IMR-90 (cell line): ENCODE data around the gene ELMO1. TPM values are rescaled to one million over a fixed set of nuclear protein-coding genes. Genes with fewer than 3 reads are reported as not detected.

Experiments
- ATAC-seq: fragments of 200-7000 bp; cut with Tn5 transposase; 2 replicates; pipeline ENCODE4 v1.9.1; 2020; ENCODE audit warnings: low read depth, mild to moderate bottlenecking, moderate library complexity
- BruUV-seq: library from RNA; stranded (reverse); fragments of 400-500 nt; replicated peaks from 2 replicates; lab custom pipeline; 2021; lab: Mats Ljungman, UMichigan
- CTCF ChIA-PET: fragments of 300-600 bp; formaldehyde crosslinking; extraction: SDS; loops from one replicate; lab custom pipeline; 2021; ENCODE audit warnings: antibody characterized with exemption; lab: Yijun Ruan, JAX
- POLR2A ChIA-PET: fragments of 300-600 bp; sonication (Branson Sonifier 250); formaldehyde crosslinking; loops from one replicate; lab custom pipeline; 2022; ENCODE audit warnings: antibody characterized with exemption; ENCODE audit not compliant: unreplicated experiment; lab: Charles Lee
- DNase-seq: peaks from one replicate; pipeline ENCODE4 v3.0.0; 2013
- H2AFZ ChIP-seq: replicated peaks from 2 replicates; pipeline ENCODE3; 2013; ENCODE audit warnings: low read length, mild to moderate bottlenecking; ENCODE audit not compliant: poor library complexity
- H2AK5ac ChIP-seq: 2 replicates; pipeline ENCODE4 v1.6.1; 2013; ENCODE audit warnings: low read depth, low read length, inconsistent platforms
- H2AK9ac ChIP-seq: replicated peaks from 2 replicates; pipeline ENCODE3; 2013; ENCODE audit warnings: mild to moderate bottlenecking, low read depth, low read length, moderate library complexity; ENCODE audit not compliant: poor library complexity
- H2BK120ac ChIP-seq: 2 replicates; pipeline ENCODE4 v1.6.1; 2013; ENCODE audit warnings: low read depth, low read length, inconsistent platforms
- H2BK15ac ChIP-seq: 3 replicates; pipeline ENCODE4 v1.6.1; 2013; ENCODE audit warnings: low read depth, low read length, inconsistent platforms
- H2BK20ac ChIP-seq: 2 replicates; pipeline ENCODE4 v1.6.1; 2013; ENCODE audit warnings: low read depth, mild to moderate bottlenecking, inconsistent platforms, low read length, moderate library complexity
- H2BK5ac ChIP-seq: 2 replicates; pipeline ENCODE4 v1.6.1; 2013; ENCODE audit warnings: mild to moderate bottlenecking, low read depth, low read length, inconsistent platforms; ENCODE audit not compliant: poor library complexity, severe bottlenecking
- H3K14ac ChIP-seq: replicated peaks from 2 replicates; pipeline ENCODE4 v1.6.1; 2013; ENCODE audit warnings: low read depth, low read length, inconsistent platforms
- H3K18ac ChIP-seq: 2 replicates; pipeline ENCODE4 v1.6.1; 2013; ENCODE audit warnings: low read depth, low read length, control low read depth
- H3K23ac ChIP-seq: 2 replicates; pipeline ENCODE4 v1.6.1; 2013; ENCODE audit warnings: low read depth, low read length, inconsistent platforms
- H3K27ac ChIP-seq: 2 replicates; pipeline ENCODE4 v1.5.1; 2013; ENCODE audit warnings: mild to moderate bottlenecking, control low read depth, low read length; ENCODE audit not compliant: insufficient read depth
- H3K27me3 ChIP-seq: 2 replicates; pipeline ENCODE4 v1.6.1; 2013; ENCODE audit warnings: low read length; ENCODE audit not compliant: control insufficient read depth, insufficient read depth
- H3K36me3 ChIP-seq: 2 replicates; pipeline ENCODE4 v1.6.1; 2013; ENCODE audit warnings: low read length, mixed read lengths; ENCODE audit not compliant: control insufficient read depth, insufficient read depth
- H3K4ac ChIP-seq: 2 replicates; pipeline ENCODE4 v1.6.1; 2013; ENCODE audit warnings: low read depth, low read length, inconsistent platforms
- H3K4me1 ChIP-seq: 2 replicates; pipeline ENCODE4 v1.6.1; 2013; ENCODE audit warnings: low read length, mixed read lengths; ENCODE audit not compliant: control insufficient read depth, insufficient read depth
- H3K4me2 ChIP-seq: 2 replicates; pipeline ENCODE4 v1.6.1; 2013; ENCODE audit warnings: low read depth, mild to moderate bottlenecking, control low read depth, low read length, moderate library complexity
- H3K4me3 ChIP-seq: 2 replicates; pipeline ENCODE4 v1.5.1; 2013; ENCODE audit warnings: low read depth, mild to moderate bottlenecking, control low read depth, low read length, moderate library complexity; ENCODE audit not compliant: insufficient read depth
- H3K56ac ChIP-seq: 2 replicates; pipeline ENCODE4 v1.6.1; 2013; ENCODE audit warnings: low read length, inconsistent platforms; ENCODE audit not compliant: insufficient read depth; ENCODE audit errors: extremely low read depth
- H3K79me1 ChIP-seq, 2 experiments: 2 replicates each; pipeline ENCODE4 v1.6.1; 2013; ENCODE audit warnings: low read length in 2 of 2, inconsistent platforms in 1 of 2, low read depth in 1 of 2
- H3K9ac ChIP-seq: 2 replicates; pipeline ENCODE4 v1.6.1; 2013; ENCODE audit warnings: low read depth, low read length, control low read depth
- H3K9me1 ChIP-seq: 2 replicates; pipeline ENCODE4 v1.6.1; 2013; ENCODE audit warnings: low read length, inconsistent platforms; ENCODE audit not compliant: insufficient read depth
- H3K9me3 ChIP-seq: 2 replicates; pipeline ENCODE4 v1.6.1; 2013; ENCODE audit warnings: low read length; ENCODE audit not compliant: control insufficient read depth, insufficient read depth
- H4K20me1 ChIP-seq: 2 replicates; pipeline ENCODE4 v1.6.1; 2013; ENCODE audit warnings: low read length, inconsistent platforms; ENCODE audit not compliant: insufficient read depth
- H4K5ac ChIP-seq: 2 replicates; pipeline ENCODE4 v1.6.1; 2013; ENCODE audit warnings: mild to moderate bottlenecking, low read depth, low read length, control low read depth
- H4K8ac ChIP-seq, 2 experiments: 2 replicates each; pipeline ENCODE4 v1.6.1; 2013; ENCODE audit warnings: low read depth in 2 of 2, low read length in 2 of 2, control low read depth in 1 of 2, inconsistent platforms in 1 of 2
- H4K91ac ChIP-seq: 2 replicates; pipeline ENCODE4 v1.6.1; 2013; ENCODE audit warnings: low read depth, low read length, inconsistent platforms; ENCODE audit not compliant: insufficient read depth
- RFX5 ChIP-seq: IDR thresholded peaks from 2 replicates; pipeline ENCODE4 v1.8.0; 2012; ENCODE audit warnings: low read depth, mild to moderate bottlenecking, low read length, moderate library complexity
- WGBS, 2 experiments: methylation state at CpG; one replicate each; pipeline versions ENCODE4 v1.1.5 to v1.1.7; 2013; ENCODE audit warnings: missing lambda C conversion rate in 2 of 2; ENCODE audit not compliant: insufficient read length in 1 of 2; ENCODE audit errors: extremely low coverage in 2 of 2; 5-methylcytosine and 5-hydroxymethylcytosine counted together
- dilution Hi-C: fragments of 300-500 bp; cut with HindIII; formaldehyde crosslinking; loops from one replicate; pipeline ENCODE4 v1.14.3; 2018; ENCODE audit warnings: low sequenced_read_pairs; ENCODE audit not compliant: unreplicated experiment
- in situ Hi-C: fragments of 300-500 bp; cut with MboI; formaldehyde crosslinking; loops from 3 replicates; pipeline ENCODE4 v1.14.3; 2019; ENCODE audit warnings: low sequenced_read_pairs, inconsistent platforms, mixed read lengths
- intact Hi-C: fragments of 100-400 bp; cut with micrococcal nuclease; formaldehyde crosslinking; loops from 2 replicates; pipeline ENCODE4 v1.10.0; 2022
- polyA plus RNA-seq, 3 experiments: library from polyadenylated mRNA; depleted of rRNA; stranded (reverse); fragments of >200 nt; gene quantifications; 2 replicates each; pipeline ENCODE4 v1.2.3, GENCODE V29; 2012; ENCODE audit warnings: low replicate concordance in 1 of 3
- total RNA-seq: library from RNA; depleted of rRNA; stranded (reverse); fragments of >200 nt; gene quantifications from 2 replicates; pipeline ENCODE4 v1.2.3, GENCODE V29; 2012
- TF ChIP-seq, protein P1 (sequence below): fragments of 150-350 bp; IDR thresholded peaks from 2 replicates; pipeline ENCODE4 v1.6.1; 2016; ENCODE audit warnings: low read depth, mild to moderate bottlenecking, low read length, moderate library complexity, borderline replicate concordance

The ELMO1 gene
- total and polyA plus RNA-seq, 2 of the 4 experiments (the other 2 are of a cell fraction), result 0.03 TPM; not detected in 1

DNA sequence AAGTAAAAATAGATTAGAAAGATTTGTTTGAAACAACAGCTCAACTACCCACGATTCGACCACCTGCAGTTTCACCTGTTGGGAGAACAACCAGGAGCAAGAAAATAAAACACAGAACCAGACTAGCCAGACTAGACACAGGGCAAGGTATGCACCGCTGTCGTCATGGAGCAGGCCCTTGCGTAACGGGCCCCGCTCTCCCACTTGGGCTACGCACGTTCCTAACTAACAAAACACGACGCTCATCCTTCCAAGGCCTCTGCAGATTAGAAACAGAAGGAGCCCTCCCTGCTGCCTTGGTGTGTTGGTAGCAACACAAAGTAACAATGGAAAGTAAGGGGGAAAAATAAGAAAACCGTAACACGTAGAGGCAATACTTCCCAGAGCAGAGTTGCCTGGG is 45.1 kb upstream of the ELMO1 start:
- intact Hi-C loops, result loop anchor here (2.0 kb wide), 1 partner anchor 285 kb away; no protein-coding TSS in a partner anchor
- CTCF ChIA-PET, result no interaction called here
- TF ChIP-seq, protein P1, sequence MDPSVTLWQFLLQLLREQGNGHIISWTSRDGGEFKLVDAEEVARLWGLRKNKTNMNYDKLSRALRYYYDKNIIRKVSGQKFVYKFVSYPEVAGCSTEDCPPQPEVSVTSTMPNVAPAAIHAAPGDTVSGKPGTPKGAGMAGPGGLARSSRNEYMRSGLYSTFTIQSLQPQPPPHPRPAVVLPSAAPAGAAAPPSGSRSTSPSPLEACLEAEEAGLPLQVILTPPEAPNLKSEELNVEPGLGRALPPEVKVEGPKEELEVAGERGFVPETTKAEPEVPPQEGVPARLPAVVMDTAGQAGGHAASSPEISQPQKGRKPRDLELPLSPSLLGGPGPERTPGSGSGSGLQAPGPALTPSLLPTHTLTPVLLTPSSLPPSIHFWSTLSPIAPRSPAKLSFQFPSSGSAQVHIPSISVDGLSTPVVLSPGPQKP, result no peak
- TF ChIP-seq RFX5, result no peak

More for the DNA sequence above, 45.1 kb upstream of the ELMO1 start:
- no peak overlapping the region for H3K4me3 ChIP-seq
- H3K36me3 ChIP-seq, result no peaks in the 10 kb centered on the region
- H3K14ac ChIP-seq, result no peak overlapping the region
- no peak overlapping the region for H3K27ac ChIP-seq
- no peak overlapping the region for H2AK9ac ChIP-seq
- no peaks in the 10 kb centered on the region for H3K9me3 ChIP-seq
- no peak overlapping the region for H4K5ac ChIP-seq
- no peak overlapping the region for H2AK5ac ChIP-seq
- BruUV-seq, result no TSS peak
- no peaks in the 10 kb centered on the region for H4K20me1 ChIP-seq
- H2AFZ ChIP-seq, result no peak overlapping the region
- H2BK15ac ChIP-seq, result no peak overlapping the region
- no peak for DNase-seq
- no peak overlapping the region for H3K4me2 ChIP-seq
- no peaks in the 10 kb centered on the region for H3K4me1 ChIP-seq
- in situ Hi-C loops, result no loop called here
- H3K9me1 ChIP-seq, result no peaks in the 10 kb centered on the region
- POLR2A ChIA-PET, result no interaction called here
- no peak overlapping the region for H3K23ac ChIP-seq
- no peak overlapping the region for H4K8ac ChIP-seq
- H2BK120ac ChIP-seq, result no peak overlapping the region
- no peak overlapping the region for H2BK5ac ChIP-seq
- no peak overlapping the region for H2BK20ac ChIP-seq
- WGBS, 2 experiments, result no CpG with 5 or more reads among the region's 13 CpGs
- no peak overlapping the region for H4K91ac ChIP-seq
- H3K18ac ChIP-seq, result no peak overlapping the region
- no peaks in the 10 kb centered on the region for H3K27me3 ChIP-seq
- H3K9ac ChIP-seq, result no peak overlapping the region
- H3K79me1 ChIP-seq, result no peaks in the 10 kb centered on the region
- ATAC-seq, result no peak
- H3K4ac ChIP-seq, result no peak overlapping the region
- dilution Hi-C loops, result no loop called here
- H3K56ac ChIP-seq, result no peak overlapping the region
